Measurements from ENCODE around the gene MVB12B.

DNA sequence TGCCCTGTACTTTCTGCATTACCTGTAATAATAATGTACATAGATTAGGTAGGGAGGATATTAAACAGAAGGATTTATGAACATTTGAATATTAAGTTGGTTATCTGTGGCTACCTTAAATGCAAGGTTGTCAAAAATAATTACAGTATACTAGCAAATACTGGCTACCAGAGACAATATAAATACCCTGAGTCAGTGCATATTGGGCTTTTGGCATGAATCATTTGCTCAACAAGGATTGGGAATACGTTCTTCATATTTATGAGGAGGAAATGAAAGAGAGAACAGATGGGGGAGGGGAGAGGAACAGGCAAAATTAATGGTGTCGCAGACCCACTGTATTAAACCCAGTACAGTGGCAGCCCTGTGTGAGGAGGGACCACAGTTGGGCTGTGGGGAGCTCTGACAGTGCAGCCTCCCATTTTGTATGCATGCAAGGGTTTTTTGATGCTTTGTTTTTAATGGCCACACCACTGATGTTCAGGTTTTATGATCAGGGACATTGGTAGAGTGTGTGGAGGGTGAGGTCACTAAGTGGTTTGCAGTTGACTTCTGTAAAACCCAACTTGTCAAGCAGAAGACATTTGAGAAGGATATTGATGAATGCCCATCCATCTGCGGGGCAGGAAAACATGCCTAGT, 56.9 kb downstream of the MVB12B start:
- TF ChIP-seq CTCF (IDR thresholded peaks at IDR 0.05; ENCODE audit: insufficient read depth, low read length, poor library complexity, severe bottlenecking) (no peak), EZH2phosphoT487 (conservative IDR thresholded peaks at IDR 0.05; ENCODE audit: low read length) (no peak)

Data from SU-DHL-6 (cell line).